Endothelial cell of umbilical vein (primary cell): ENCODE measurements around the gene SDHAF2. TPM values are rescaled to one million over a fixed set of nuclear protein-coding genes. Genes with fewer than 3 reads are reported as not detected.

Source experiments
- BruUV-seq: library from RNA; stranded (reverse); fragments of 400-500 nt; replicated peaks from 2 replicates; lab custom pipeline; 2021; lab: Mats Ljungman, UMichigan
- CTCF ChIA-PET: fragments of 300-600, 350-600 bp; sonication (Branson Sonifier 250); formaldehyde crosslinking; loops from one replicate; lab custom pipeline; 2021; ENCODE audit warnings: antibody characterized with exemption, inconsistent platforms; lab: Charles Lee
- POLR2A ChIA-PET: fragments of 300-600, 350-600 bp; sonication (Branson Sonifier 250); formaldehyde crosslinking; loops from one replicate; lab custom pipeline; 2021; ENCODE audit warnings: antibody characterized with exemption, inconsistent platforms; lab: Charles Lee
- DNase-seq: peaks from one replicate; pipeline ENCODE4 v3.0.0-alpha.2; 2011; ENCODE audit warnings: low read depth, low spot score
- FAIRE-seq: peaks from 2 replicates; lab custom pipeline; 2011; peaks lifted over from hg19 to GRCh38; lab: Jason Lieb, UNC
- H2AFZ ChIP-seq: 2 replicates; pipeline ENCODE4 v1.6.0; 2012; ENCODE audit warnings: low read depth, low read length, control low read depth, inconsistent platforms
- H3K27ac ChIP-seq: 2 replicates; pipeline ENCODE4 v1.5.1; 2011; ENCODE audit warnings: low read depth, mild to moderate bottlenecking, control low read depth, low read length, moderate library complexity; ENCODE audit not compliant: insufficient read depth
- H3K27me3 ChIP-seq, 2 experiments: 2 replicates each; pipeline versions ENCODE4 v1.6.0 to v1.6.1; 2011; ENCODE audit warnings: low read length in 2 of 2, mixed read lengths in 1 of 2; ENCODE audit not compliant: control insufficient read depth in 2 of 2, insufficient read depth in 2 of 2
- H3K36me3 ChIP-seq, 2 experiments: 2 replicates in 1 of 2; 3 replicates in 1 of 2; pipeline ENCODE4 v1.5.1; 2011; ENCODE audit warnings: low read length in 2 of 2, mild to moderate bottlenecking in 1 of 2, moderate library complexity in 1 of 2; ENCODE audit not compliant: control insufficient read depth in 2 of 2, insufficient read depth in 2 of 2; ENCODE audit errors: extremely low read depth in 1 of 2
- H3K4me1 ChIP-seq: 3 replicates; pipeline ENCODE4 v1.5.1; 2011; ENCODE audit warnings: mild to moderate bottlenecking, low read length; ENCODE audit not compliant: control insufficient read depth, insufficient read depth; ENCODE audit errors: extremely low read depth
- H3K4me2 ChIP-seq: 2 replicates; pipeline ENCODE4 v1.6.1; 2011; ENCODE audit warnings: low read length, control low read depth, mixed read lengths; ENCODE audit not compliant: insufficient read depth
- H3K4me3 ChIP-seq, 3 experiments: fragments of 200-600 bp in 1 of 3; sonication (generic), shearing (Covaris generic) in 1 of 3; replicated peaks in 1 of 3; 2 replicates each; pipeline ENCODE4 v1.5.1; 2011 to 2016; ENCODE audit warnings: control low read depth in 3 of 3, low read length in 3 of 3, mild to moderate bottlenecking in 2 of 3, inconsistent platforms in 1 of 3, low read depth in 1 of 3, moderate library complexity in 1 of 3; ENCODE audit not compliant: insufficient read depth in 1 of 3
- H3K79me2 ChIP-seq: 2 replicates; pipeline ENCODE4 v1.6.0; 2012; ENCODE audit warnings: low read length, inconsistent platforms; ENCODE audit not compliant: control insufficient read depth, insufficient read depth
- H3K9ac ChIP-seq: replicated peaks from 2 replicates; pipeline ENCODE3; 2011; ENCODE audit warnings: low read length, control low read depth; ENCODE audit not compliant: insufficient read depth; ENCODE audit errors: extremely low read depth
- H3K9me1 ChIP-seq: replicated peaks from 3 replicates; pipeline ENCODE4 v1.6.0; 2011; ENCODE audit warnings: mild to moderate bottlenecking, low read length; ENCODE audit not compliant: control insufficient read depth, insufficient read depth; ENCODE audit errors: extremely low read depth
- H3K9me3 ChIP-seq: replicated peaks from 2 replicates; pipeline ENCODE4 v1.5.1; 2012; ENCODE audit warnings: low read length, inconsistent platforms; ENCODE audit not compliant: control insufficient read depth, insufficient read depth
- H4K20me1 ChIP-seq: replicated peaks from 2 replicates; pipeline ENCODE3; 2011; ENCODE audit warnings: mild to moderate bottlenecking, low read length; ENCODE audit not compliant: control insufficient read depth, insufficient read depth; ENCODE audit errors: extremely low read depth
- CTCF ChIP-seq, 2 donors: IDR thresholded peaks; 1 replicate in 1 of 2; 2 replicates in 1 of 2; pipeline ENCODE4 v1.5.1; 2011; ENCODE audit warnings: low read length in 2 of 2, mild to moderate bottlenecking in 2 of 2, moderate library complexity in 2 of 2, control low read depth in 1 of 2, inconsistent platforms in 1 of 2, low read depth in 1 of 2; ENCODE audit not compliant: insufficient read depth in 1 of 2; ENCODE audit errors: extremely low read depth in 1 of 2
- EZH2 ChIP-seq: IDR thresholded peaks from 2 replicates; pipeline ENCODE4 v1.6.1; 2012; ENCODE audit warnings: borderline replicate concordance, low read depth, mild to moderate bottlenecking, moderate library complexity, low read length, inconsistent platforms; ENCODE audit not compliant: severe bottlenecking
- FOS ChIP-seq: IDR thresholded peaks from 2 replicates; pipeline ENCODE4 v1.6.1; 2011; ENCODE audit warnings: mild to moderate bottlenecking, low read length, moderate library complexity, borderline replicate concordance; ENCODE audit not compliant: insufficient read depth
- GATA2 ChIP-seq: IDR thresholded peaks from 2 replicates; pipeline ENCODE4 v1.7.0; 2011; ENCODE audit warnings: low read depth, mild to moderate bottlenecking, moderate library complexity, mixed read lengths, low read length; ENCODE audit not compliant: insufficient read length, insufficient read depth
- JUN ChIP-seq: IDR thresholded peaks from 2 replicates; pipeline ENCODE4 v1.6.1; 2011; ENCODE audit warnings: borderline replicate concordance, low read depth; ENCODE audit not compliant: insufficient read length, insufficient read depth
- MAX ChIP-seq: IDR thresholded peaks from 2 replicates; pipeline ENCODE4 v1.6.1; 2011; ENCODE audit not compliant: insufficient read depth, insufficient read length
- MYC ChIP-seq: IDR thresholded peaks from one replicate; pipeline ENCODE4 v1.6.1; 2011; ENCODE audit warnings: mild to moderate bottlenecking, low read depth, low read length
- POLR2A ChIP-seq: IDR thresholded peaks from 2 replicates; pipeline ENCODE4 v1.6.1; 2012; ENCODE audit warnings: low read depth, mild to moderate bottlenecking, control low read depth, low read length
- POLR2AphosphoS5 ChIP-seq: IDR thresholded peaks from 2 replicates; pipeline ENCODE4 v1.6.1; 2012; ENCODE audit warnings: low read depth, mild to moderate bottlenecking, control low read depth, low read length, moderate library complexity; ENCODE audit not compliant: insufficient read depth
- dilution Hi-C: fragments of 300-500 bp; cut with MboI; formaldehyde crosslinking; loops from one replicate; pipeline ENCODE4 v1.15.0; 2019; ENCODE audit warnings: low sequenced_read_pairs; ENCODE audit not compliant: extremely low pct_ligation_motif_present
- intact Hi-C: fragments of 100-400 bp; cut with micrococcal nuclease; formaldehyde crosslinking; loops from one replicate; pipeline ENCODE4 v1.10.0; 2022
- polyA plus RNA-seq, 4 experiments: library from polyadenylated mRNA; depleted of rRNA in 3 of 4; stranded (reverse) in 3 of 4; unstranded in 1 of 4; fragments of >200 nt; gene quantifications; 2 replicates each; pipeline versions ENCODE4 v1.2.1 to v1.2.3, GENCODE V29; 2011 to 2012; ENCODE audit warnings: missing spikeins in 1 of 4
- total RNA-seq: library from RNA; stranded (reverse); gene quantifications from 2 replicates; pipeline ENCODE4 v1.2.3, GENCODE V29; 2021

Gene SDHAF2
- total and polyA plus RNA-seq, 2 donors (not counting 3 experiments of a cell fraction or from before 2014, with no cell fraction given), result 44.5 to 128 TPM

DNA sequence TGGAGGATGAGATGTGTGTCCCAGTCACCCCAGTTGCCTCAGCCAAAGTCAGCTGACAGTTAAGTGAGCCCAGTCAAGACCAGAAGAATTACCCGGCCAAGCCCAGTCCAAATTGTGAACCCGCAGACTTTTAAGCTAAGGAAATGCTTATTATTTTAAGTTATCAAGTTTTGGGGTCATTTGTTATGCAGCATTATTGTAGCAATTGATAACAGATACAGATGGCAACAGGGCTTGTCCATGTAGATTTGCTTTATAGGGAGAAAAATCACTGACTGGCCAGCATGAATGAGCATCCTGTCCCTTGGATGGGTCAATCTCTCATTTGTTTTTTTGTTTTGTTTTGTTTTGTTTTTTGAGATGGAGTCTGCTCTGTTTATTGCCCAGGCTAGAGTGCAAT lies 22.9 kb downstream of the SDHAF2 start:
- Histone ChIP-seq H3K36me3 (peaks cover 0 to 13% of the 10 kb centered on the region in 2 experiments), H3K27me3 (no peaks in the 10 kb centered on the region), H3K9ac (no peak overlapping the region), H3K9me3 (no peaks in the 10 kb centered on the region), H3K4me2 (no peak overlapping the region), H3K79me2 (no peaks in the 10 kb centered on the region), H4K20me1 (no peaks in the 10 kb centered on the region), H3K4me3 (no peak overlapping the region), H2AFZ (no peak overlapping the region), H3K4me1 (no peaks in the 10 kb centered on the region), H3K9me1 (no peaks in the 10 kb centered on the region), H3K27ac (no peak overlapping the region)
- ChIA-PET POLR2A (no interaction called here), CTCF (interaction anchor here (0.8 to 1.9 kb wide), 3 partner anchors 17 to 65 kb away, joined by 3 to 6 read pairs (median 4); no protein-coding TSS in a partner anchor)
- intact Hi-C loops, result no loop called here
- no peak for FAIRE-seq
- no TSS peak for BruUV-seq
- dilution Hi-C loops, result no loop called here
- no peak for TF ChIP-seq EZH2
- TF ChIP-seq CTCF (IDR thresholded peaks at IDR 0.05; ENCODE audit: extremely low read depth in 1 of 2, insufficient read depth in 1 of 2, low read depth in 1 of 2, low read length in 2 of 2), result no peak
- no peak for TF ChIP-seq JUN
- no peak for TF ChIP-seq POLR2AphosphoS5
- TF ChIP-seq MYC, result no peak
- TF ChIP-seq POLR2A, result no peak
- no peak for TF ChIP-seq GATA2
- no peak for TF ChIP-seq FOS
- TF ChIP-seq MAX, result no peak
- DNase-seq, result no peak
